DND-41 (cell line): ENCODE data around the gene CPEB4.
A peak's percentile ranks its signal among the peaks of the same experiment; 100 is the strongest.

Experiments
- ATAC-seq: fragments of 200-7000 bp; cut with Tn5 transposase; 3 replicates; pipeline ENCODE4 v1.9.1; 2021; ENCODE audit warnings: low read depth; ENCODE audit not compliant: insufficient read depth
- DNase-seq: peaks from one replicate; pipeline ENCODE4 v3.0.0-alpha.2; 2020
- H2AFZ ChIP-seq: 2 replicates; pipeline ENCODE4 v1.6.0; 2012; ENCODE audit warnings: low read depth, low read length
- H3K27ac ChIP-seq: 2 replicates; pipeline ENCODE4 v1.5.1; 2012; ENCODE audit warnings: low read length, inconsistent platforms
- H3K27me3 ChIP-seq: fragments of 200-600 bp; sonication (generic); 2 replicates; pipeline ENCODE4 v1.6.0; 2012; ENCODE audit warnings: low read length, mild to moderate bottlenecking, inconsistent platforms; ENCODE audit not compliant: insufficient read depth, poor library complexity
- H3K36me3 ChIP-seq: 2 replicates; pipeline ENCODE4 v1.5.1; 2012; ENCODE audit warnings: low read length, inconsistent platforms; ENCODE audit not compliant: insufficient read depth
- H3K4me1 ChIP-seq: 2 replicates; pipeline ENCODE4 v1.5.1; 2012; ENCODE audit warnings: mild to moderate bottlenecking, low read length; ENCODE audit not compliant: insufficient read depth
- H3K4me2 ChIP-seq: 2 replicates; pipeline ENCODE4 v1.6.0; 2012; ENCODE audit warnings: mild to moderate bottlenecking, moderate library complexity, low read length, inconsistent platforms; ENCODE audit not compliant: insufficient read depth
- H3K4me3 ChIP-seq, 2 experiments: fragments of 200-600 bp in 1 of 2; shearing (Covaris generic) in 1 of 2; 2 replicates each; pipeline ENCODE4 v1.5.1; 2012 to 2016; ENCODE audit warnings: inconsistent platforms in 2 of 2, low read length in 2 of 2, mild to moderate bottlenecking in 2 of 2, low read depth in 1 of 2, moderate library complexity in 1 of 2
- H3K79me2 ChIP-seq: 2 replicates; pipeline ENCODE4 v1.6.0; 2012; ENCODE audit warnings: low read length, inconsistent platforms; ENCODE audit not compliant: insufficient read depth
- H3K9ac ChIP-seq: 2 replicates; pipeline ENCODE4 v1.6.0; 2012; ENCODE audit warnings: low read depth, mild to moderate bottlenecking, inconsistent platforms, low read length, moderate library complexity
- H3K9me3 ChIP-seq: 2 replicates; pipeline ENCODE4 v1.5.1; 2012; ENCODE audit warnings: low read length, moderate library complexity, mild to moderate bottlenecking, inconsistent platforms; ENCODE audit not compliant: insufficient read depth, severe bottlenecking
- H4K20me1 ChIP-seq: 2 replicates; pipeline ENCODE4 v1.6.0; 2012; ENCODE audit warnings: low read length; ENCODE audit not compliant: insufficient read depth
- CTCF ChIP-seq: IDR thresholded peaks from 2 replicates; pipeline ENCODE4 v1.5.1; 2012; ENCODE audit warnings: borderline replicate concordance, low read length, moderate library complexity, mild to moderate bottlenecking; ENCODE audit not compliant: poor library complexity, severe bottlenecking; ENCODE audit errors: extremely low read depth
- EZH2 ChIP-seq: IDR thresholded peaks from 3 replicates; pipeline ENCODE4 v1.6.1; 2012; ENCODE audit warnings: borderline replicate concordance, low read depth, mild to moderate bottlenecking, moderate library complexity, low read length, inconsistent platforms; ENCODE audit not compliant: severe bottlenecking

CPEB4 gene

GRCh38 chr5:173924899-173925298 is 36.8 kb downstream of the CPEB4 start:
- H3K27me3 ChIP-seq, result no peaks in the 10 kb centered on the region
- no peaks in the 10 kb centered on the region for H4K20me1 ChIP-seq
- H3K36me3 ChIP-seq, result no peaks in the 10 kb centered on the region
- H3K4me1 ChIP-seq, result no peaks in the 10 kb centered on the region
- H3K27ac ChIP-seq, result no peak overlapping the region
- H3K9ac ChIP-seq, result no peak overlapping the region
- TF ChIP-seq CTCF, result no peak
- no peak for TF ChIP-seq EZH2
- H3K4me2 ChIP-seq, result no peak overlapping the region
- H2AFZ ChIP-seq, result no peak overlapping the region
- H3K9me3 ChIP-seq, result no peaks in the 10 kb centered on the region
- DNase-seq, result no peak
- no peak for ATAC-seq
- no peak overlapping the region for H3K4me3 ChIP-seq
- H3K79me2 ChIP-seq, result no peaks in the 10 kb centered on the region

- Histone ChIP-seq H3K79me2 (no peaks in the 10 kb centered on the region), H4K20me1 (no peaks in the 10 kb centered on the region), H3K27me3 (no peaks in the 10 kb centered on the region), H3K4me2 (no peak overlapping the region), H2AFZ (no peak overlapping the region), H3K27ac (no peak overlapping the region), H3K9ac (no peak overlapping the region), H3K4me1 (no peaks in the 10 kb centered on the region), H3K4me3 (no peak overlapping the region), H3K36me3 (no peaks in the 10 kb centered on the region), H3K9me3 (no peaks in the 10 kb centered on the region)
- ATAC-seq, result no peak
- TF ChIP-seq CTCF (peak; percentile 48), EZH2 (no peak)
- peak; percentile 9 for DNase-seq
These were observed 37.4 kb downstream of the CPEB4 start for GRCh38 chr5:173925449-173926071.

- H3K36me3 ChIP-seq, result no peaks in the 10 kb centered on the region
- H2AFZ ChIP-seq, result no peak overlapping the region
- no peak overlapping the region for H3K9ac ChIP-seq
- no peak overlapping the region for H3K27ac ChIP-seq
- no peak for TF ChIP-seq CTCF
- TF ChIP-seq EZH2, result no peak
- H3K27me3 ChIP-seq, result no peaks in the 10 kb centered on the region
- H3K4me3 ChIP-seq, result no peak overlapping the region
- H3K4me1 ChIP-seq, result no peaks in the 10 kb centered on the region
- no peaks in the 10 kb centered on the region for H3K79me2 ChIP-seq
- ATAC-seq (no peak), DNase-seq (no peak)
- H3K9me3 ChIP-seq, result no peaks in the 10 kb centered on the region
- no peak overlapping the region for H3K4me2 ChIP-seq
- no peaks in the 10 kb centered on the region for H4K20me1 ChIP-seq
These were observed 38.2 kb downstream of the CPEB4 start for GRCh38 chr5:173926359-173926758.
